Astrocyte (in vitro differentiated cells and primary cell): ENCODE data around the gene RBM42.

Source experiments
- EZH2 ChIP-seq: IDR thresholded peaks from 2 replicates; pipeline ENCODE4 v1.6.1; 2012; ENCODE audit warnings: mild to moderate bottlenecking, low read length, inconsistent platforms; ENCODE audit not compliant: insufficient read depth
- TF ChIP-seq, protein P1 (sequence below): IDR thresholded peaks from 2 replicates; pipeline ENCODE4 v1.5.1; 2011; ENCODE audit warnings: low read depth, mild to moderate bottlenecking, inconsistent platforms, low read length, moderate library complexity; ENCODE audit not compliant: insufficient read depth

DNA sequence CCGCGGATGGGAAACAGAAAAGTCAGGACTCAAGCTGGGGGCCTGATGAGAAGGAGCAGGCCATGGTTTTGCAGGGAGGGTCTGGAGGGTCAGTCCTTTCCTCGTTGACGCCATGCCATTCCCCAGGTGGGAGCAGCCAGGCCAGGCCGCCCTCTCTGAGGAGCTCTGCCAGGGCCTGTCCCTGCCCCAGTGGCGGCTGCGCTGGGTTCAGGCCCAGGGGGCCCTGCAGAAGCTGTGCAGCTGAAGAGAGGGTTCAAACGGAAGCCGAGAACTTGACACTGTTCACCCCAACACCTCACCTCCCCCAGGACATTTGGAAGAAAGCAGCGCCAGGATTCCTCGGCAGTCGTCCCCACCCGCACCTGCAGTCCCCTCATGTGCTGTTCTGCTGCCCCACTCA is 6.1 kb upstream of the RBM42 start:
- TF ChIP-seq EZH2, result no peak
- TF ChIP-seq, protein P1, sequence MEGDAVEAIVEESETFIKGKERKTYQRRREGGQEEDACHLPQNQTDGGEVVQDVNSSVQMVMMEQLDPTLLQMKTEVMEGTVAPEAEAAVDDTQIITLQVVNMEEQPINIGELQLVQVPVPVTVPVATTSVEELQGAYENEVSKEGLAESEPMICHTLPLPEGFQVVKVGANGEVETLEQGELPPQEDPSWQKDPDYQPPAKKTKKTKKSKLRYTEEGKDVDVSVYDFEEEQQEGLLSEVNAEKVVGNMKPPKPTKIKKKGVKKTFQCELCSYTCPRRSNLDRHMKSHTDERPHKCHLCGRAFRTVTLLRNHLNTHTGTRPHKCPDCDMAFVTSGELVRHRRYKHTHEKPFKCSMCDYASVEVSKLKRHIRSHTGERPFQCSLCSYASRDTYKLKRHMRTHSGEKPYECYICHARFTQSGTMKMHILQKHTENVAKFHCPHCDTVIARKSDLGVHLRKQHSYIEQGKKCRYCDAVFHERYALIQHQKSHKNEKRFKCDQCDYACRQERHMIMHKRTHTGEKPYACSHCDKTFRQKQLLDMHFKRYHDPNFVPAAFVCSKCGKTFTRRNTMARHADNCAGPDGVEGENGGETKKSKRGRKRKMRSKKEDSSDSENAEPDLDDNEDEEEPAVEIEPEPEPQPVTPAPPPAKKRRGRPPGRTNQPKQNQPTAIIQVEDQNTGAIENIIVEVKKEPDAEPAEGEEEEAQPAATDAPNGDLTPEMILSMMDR, result no peak
